Motor neuron (in vitro differentiated cells): Measurements from ENCODE around the gene SRSF7. TPM values are rescaled to one million over a fixed set of nuclear protein-coding genes. Genes with fewer than 3 reads are reported as not detected.
"Not testable (repeated sequence)": the region's sequence is repeated elsewhere in the genome, so short reads cannot be mapped to it uniquely, and the experiment has no call there.

Source experiments
- ATAC-seq, 8 experiments: fragments of 200-7000 bp; cut with Tn5 transposase; replicated peaks in 6 of 8; 2 replicates each; pipeline ENCODE4 v1.8.0; 2021; ENCODE audit warnings: mild to moderate bottlenecking in 8 of 8, moderate library complexity in 8 of 8
- H3K27ac ChIP-seq, 2 donors: fragments of 250-450 bp; sonication (Bioruptor Pico); 2 replicates each; pipeline ENCODE4 v1.9.0; 2021; ENCODE audit warnings: antibody characterized with exemption in 2 of 2, mild to moderate bottlenecking in 2 of 2, moderate library complexity in 1 of 2
- H3K4me1 ChIP-seq, 2 donors: fragments of 250-450 bp; sonication (Bioruptor Pico); replicated peaks in 1 of 2; 2 replicates each; pipeline ENCODE4 v1.6.1; 2021; ENCODE audit warnings: antibody characterized with exemption in 2 of 2, mild to moderate bottlenecking in 2 of 2, moderate library complexity in 1 of 2
- H3K4me3 ChIP-seq, 5 donors: fragments of 250-450 bp; sonication (Bioruptor Pico); 2 replicates each; pipeline ENCODE4 v1.9.0; 2021; ENCODE audit warnings: antibody characterized with exemption in 5 of 5, mild to moderate bottlenecking in 5 of 5, moderate library complexity in 4 of 5
- WGBS, 10 experiments: fragments of 450-650 bp; shearing (Covaris generic); methylation state at CpG; one replicate each; pipeline ENCODE4 v1.0.0; 2022; 5-methylcytosine and 5-hydroxymethylcytosine counted together
- in situ Hi-C, 9 experiments: fragments of 400-800 bp; cut with MboI; loops; one replicate each; pipeline ENCODE4 v1.15.0; 2021; ENCODE audit warnings: low sequenced_read_pairs in 9 of 9, low pct_unique_long_range_greater_than_20kb in 2 of 9; ENCODE audit not compliant: unreplicated experiment in 9 of 9
- total RNA-seq, 8 experiments: library from RNA; unstranded; fragments of 300-600 nt; gene quantifications; 2 replicates each; pipeline versions ENCODE4 v1.2.3 to v1.2.4, GENCODE V29; 2022

The SRSF7 gene
- total RNA-seq, 8 experiments from 2014 or later = 86.3 to 270 (median 120) TPM

- in situ Hi-C loops = loop anchor here in 1 of 9 experiments (25.0 kb wide), 1 partner anchor 110 kb away; the partner anchor contains the start of gene HNRNPLL
- 50 to 96% (median 80%) methylated on average over 1 to 8 of the region's 9 CpGs; no CpG with 5 or more reads in 3 of the 10 experiments for WGBS, 10 experiments
- Histone ChIP-seq H3K4me1 (no peaks in the 10 kb centered on the region), H3K27ac (no peak overlapping the region), H3K4me3 (no peak overlapping the region)
- peak in 2 of 8 experiments; percentile 16 to 18 for ATAC-seq
Measured at GRCh38 chr2:38722271-38723061, 28.7 kb downstream of the SRSF7 start.

- H3K4me3 ChIP-seq = no peak overlapping the region
- WGBS, 10 experiments = 27 to 96% (median 83%) methylated on average over 1 to 4 of the region's 4 CpGs; no CpG with 5 or more reads in 3 of the 10 experiments
- in situ Hi-C loops = loop anchor here in 1 of 9 experiments (25.0 kb wide), 1 partner anchor 108 kb away; the partner anchor contains the start of gene HNRNPLL
- H3K27ac ChIP-seq = no peak overlapping the region
- no peaks in the 10 kb centered on the region for H3K4me1 ChIP-seq
- peak in 2 of 8 experiments; percentile 76 to 87 for ATAC-seq
Measured at GRCh38 chr2:38720613-38721241, 30.4 kb downstream of the SRSF7 start.

GRCh38 chr2:38719706-38720105 lies 31.5 kb downstream of the SRSF7 start:
- Histone ChIP-seq H3K27ac (no peak overlapping the region), H3K4me3 (no peak overlapping the region), H3K4me1 (no peaks in the 10 kb centered on the region)
- ATAC-seq = no peak
- in situ Hi-C loops = loop anchor here in 1 of 9 experiments (25.0 kb wide), 1 partner anchor 107 kb away; the partner anchor contains the start of gene HNRNPLL
- 85 to 100% (median 92%) methylated on average over 2 to 9 of the region's 12 CpGs; no CpG with 5 or more reads in 3 of the 10 experiments for WGBS, 10 experiments

GRCh38 chr2:38718601-38719000 lies 32.6 kb downstream of the SRSF7 start:
- 31 to 100% (median 93%) methylated on average over 1 to 4 of the region's 4 CpGs; no CpG with 5 or more reads in 1 of the 10 experiments for WGBS, 10 experiments
- Histone ChIP-seq H3K27ac (no peak overlapping the region), H3K4me3 (no peak overlapping the region), H3K4me1 (no peaks in the 10 kb centered on the region)
- ATAC-seq = no peak
- in situ Hi-C loops = loop anchor here in 1 of 9 experiments (25.0 kb wide), 1 partner anchor 106 kb away; the partner anchor contains the start of gene HNRNPLL

GRCh38 chr2:38716185-38716584 lies 35.0 kb downstream of the SRSF7 start:
- 61 to 100% (median 89%) methylated on average over 1 to 6 of the region's 6 CpGs; no CpG with 5 or more reads in 1 of the 10 experiments for WGBS, 10 experiments
- in situ Hi-C loops = loop anchor here in 1 of 9 experiments (25.0 kb wide), 1 partner anchor 104 kb away; the partner anchor contains the start of gene HNRNPLL
- peak in 1 of 8 experiments; percentile 19 for ATAC-seq

GRCh38 chr2:38714941-38715340 lies 36.2 kb downstream of the SRSF7 start:
- H3K4me1 ChIP-seq, H3K4me3 ChIP-seq, H3K27ac ChIP-seq, ATAC-seq: not testable (repeated sequence)
- in situ Hi-C loops = loop anchor here in 1 of 9 experiments (25.0 kb wide), 1 partner anchor 103 kb away; the partner anchor contains the start of gene HNRNPLL
- 100% methylated on average over 1 of the region's 1 CpG; no CpG with 5 or more reads in 9 of the 10 experiments for WGBS, 10 experiments

More at GRCh38 chr2:38716185-38716584, 35.0 kb downstream of the SRSF7 start:
- Histone ChIP-seq H3K4me3 (no peak overlapping the region), H3K27ac (no peak overlapping the region), H3K4me1 (no peaks in the 10 kb centered on the region)

GRCh38 chr2:38713338-38713737 lies 37.8 kb downstream of the SRSF7 start:
- no peaks in the 10 kb centered on the region for H3K4me1 ChIP-seq
- in situ Hi-C loops = loop anchor here in 1 of 9 experiments (25.0 kb wide), 1 partner anchor 101 kb away; the partner anchor contains the start of gene HNRNPLL
- H3K4me3 ChIP-seq = no peak overlapping the region
- H3K27ac ChIP-seq = no peak overlapping the region
- no peak for ATAC-seq
- 0 to 92% methylated on average over 1 to 2 of the region's 3 CpGs; no CpG with 5 or more reads in 8 of the 10 experiments for WGBS, 10 experiments

- no peak overlapping the region for H3K4me3 ChIP-seq
- no peak for ATAC-seq
- in situ Hi-C loops = loop anchor here in 1 of 9 experiments (25.0 kb wide), 1 partner anchor 101 kb away; the partner anchor contains the start of gene HNRNPLL
- H3K4me1 ChIP-seq = no peaks in the 10 kb centered on the region
- no peak overlapping the region for H3K27ac ChIP-seq
- WGBS, 10 experiments = 0 to 83% (median 58%) methylated on average over 1 of the region's 4 CpGs; no CpG with 5 or more reads in 6 of the 10 experiments
Measured at GRCh38 chr2:38712871-38713270, 38.3 kb downstream of the SRSF7 start.

GRCh38 chr2:38712413-38712812 lies 38.7 kb downstream of the SRSF7 start:
- in situ Hi-C loops = loop anchor here in 1 of 9 experiments (25.0 kb wide), 1 partner anchor 100 kb away; the partner anchor contains the start of gene HNRNPLL
- no peaks in the 10 kb centered on the region for H3K4me1 ChIP-seq
- no peak overlapping the region for H3K4me3 ChIP-seq
- WGBS, 10 experiments = 80 to 100% (median 89%) methylated on average over 1 to 4 of the region's 7 CpGs; no CpG with 5 or more reads in 6 of the 10 experiments
- H3K27ac ChIP-seq = no peak overlapping the region
- no peak for ATAC-seq

GRCh38 chr2:38711558-38711957 lies 39.6 kb downstream of the SRSF7 start:
- Histone ChIP-seq H3K27ac (no peak overlapping the region), H3K4me1 (no peaks in the 10 kb centered on the region), H3K4me3 (no peak overlapping the region)
- no peak for ATAC-seq
- in situ Hi-C loops = loop anchor here in 1 of 9 experiments (25.0 kb wide), 1 partner anchor 99 kb away; the partner anchor contains the start of gene HNRNPLL

GRCh38 chr2:38709567-38710194 lies 41.5 kb downstream of the SRSF7 start:
- Histone ChIP-seq H3K4me3 (no peak overlapping the region), H3K27ac (no peak overlapping the region), H3K4me1 (no peaks in the 10 kb centered on the region)
- 36 to 100% (median 62%) methylated on average over 1 to 5 of the region's 5 CpGs for WGBS, 10 experiments
- in situ Hi-C loops = loop anchor here in 1 of 9 experiments (25.0 kb wide), 1 partner anchor 97 kb away; the partner anchor contains the start of gene HNRNPLL
- ATAC-seq = no peak

GRCh38 chr2:38708900-38709566 lies 42.1 kb downstream of the SRSF7 start:
- 56 to 73% (median 66%) methylated on average over 5 to 9 of the region's 12 CpGs for WGBS, 10 experiments
- Histone ChIP-seq H3K4me3 (no peak overlapping the region), H3K4me1 (no peaks in the 10 kb centered on the region), H3K27ac (no peak overlapping the region)
- no peak for ATAC-seq
- in situ Hi-C loops = loop anchor here in 1 of 9 experiments (25.0 kb wide), 1 partner anchor 97 kb away; the partner anchor contains the start of gene HNRNPLL
